OCI-LY1 (cell line): ENCODE data around the gene CHID1.

Source experiments
- H2AFZ ChIP-seq: fragments of 200-600 bp; sonication (generic), shearing (Covaris generic); 2 replicates; pipeline ENCODE4 v1.6.0; 2014; ENCODE audit warnings: antibody characterized with exemption, mild to moderate bottlenecking, low read length
- H3F3A ChIP-seq: fragments of 200-600 bp; sonication (generic), shearing (Covaris generic); 2 replicates; pipeline ENCODE4 v1.6.0; 2014; ENCODE audit warnings: mild to moderate bottlenecking, antibody characterized with exemption, low read length, moderate library complexity; ENCODE audit not compliant: insufficient read depth
- H3K27ac ChIP-seq: fragments of 200-600 bp; sonication (generic); 2 replicates; pipeline ENCODE4 v1.5.1; 2014; ENCODE audit warnings: low read length, mixed run types, mild to moderate bottlenecking, low read depth; ENCODE audit not compliant: poor library complexity, severe bottlenecking
- H3K27me3 ChIP-seq: fragments of 200-600 bp; sonication (generic); 2 replicates; pipeline ENCODE4 v1.6.0; 2014; ENCODE audit warnings: antibody characterized with exemption, mild to moderate bottlenecking, low read length, moderate library complexity; ENCODE audit not compliant: insufficient read depth
- H3K36me3 ChIP-seq: fragments of 200-600 bp; sonication (generic); 2 replicates; pipeline ENCODE4 v1.6.1; 2014; ENCODE audit warnings: mild to moderate bottlenecking, antibody characterized with exemption, low read length, moderate library complexity, mixed read lengths; ENCODE audit not compliant: insufficient read depth
- H3K4me1 ChIP-seq: fragments of 200-600 bp; sonication (generic); 2 replicates; pipeline ENCODE4 v1.5.1; 2014; ENCODE audit warnings: mild to moderate bottlenecking, low read length, moderate library complexity; ENCODE audit not compliant: insufficient read depth, severe bottlenecking
- H3K4me2 ChIP-seq: fragments of 200-600 bp; sonication (generic), shearing (Covaris generic); 2 replicates; pipeline ENCODE4 v1.6.1; 2014; ENCODE audit warnings: low read length
- H3K4me3 ChIP-seq: fragments of 200-600 bp; sonication (generic); 2 replicates; pipeline ENCODE4 v1.5.1; 2014; ENCODE audit warnings: low read length, low read depth, mild to moderate bottlenecking, mixed read lengths; ENCODE audit not compliant: poor library complexity, severe bottlenecking
- H3K79me2 ChIP-seq: fragments of 200-600 bp; shearing (Covaris generic); 2 replicates; pipeline ENCODE4 v1.6.1; 2016; ENCODE audit warnings: mixed run types, low read length, mixed read lengths; ENCODE audit not compliant: insufficient read depth
- H3K9ac ChIP-seq: fragments of 200-600 bp; sonication (generic), shearing (Covaris generic); 2 replicates; pipeline ENCODE4 v1.6.1; 2014; ENCODE audit warnings: mild to moderate bottlenecking, low read length, mixed read lengths
- H3K9me2 ChIP-seq: fragments of 200-600 bp; sonication (generic), shearing (Covaris generic); 2 replicates; pipeline ENCODE4 v1.6.1; 2014; ENCODE audit warnings: low read depth, mild to moderate bottlenecking, low read length, mixed read lengths
- H3K9me3 ChIP-seq: fragments of 200-600 bp; shearing (Covaris generic); 2 replicates; pipeline ENCODE4 v1.6.1; 2014; ENCODE audit warnings: low read length, mixed read lengths
- H4K20me1 ChIP-seq: fragments of 200-600 bp; sonication (generic), shearing (Covaris generic); 2 replicates; pipeline ENCODE4 v1.6.0; 2016; ENCODE audit warnings: mild to moderate bottlenecking, low read length; ENCODE audit not compliant: insufficient read depth
- EZH2 ChIP-seq: fragments of 200-600 bp; sonication (generic), shearing (Covaris generic); IDR thresholded peaks from 2 replicates; pipeline ENCODE4 v1.8.0; 2017; ENCODE audit warnings: borderline replicate concordance, mixed run types, mild to moderate bottlenecking, antibody characterized with exemption, low read length, moderate library complexity, mixed read lengths
- TF ChIP-seq, protein P1 (sequence below): fragments of 200-600 bp; sonication (generic), shearing (Covaris generic); IDR thresholded peaks from 2 replicates; pipeline ENCODE4 v1.5.1; 2017; ENCODE audit warnings: mild to moderate bottlenecking, antibody characterized with exemption, low read length, moderate library complexity, mixed read lengths

Gene CHID1

DNA sequence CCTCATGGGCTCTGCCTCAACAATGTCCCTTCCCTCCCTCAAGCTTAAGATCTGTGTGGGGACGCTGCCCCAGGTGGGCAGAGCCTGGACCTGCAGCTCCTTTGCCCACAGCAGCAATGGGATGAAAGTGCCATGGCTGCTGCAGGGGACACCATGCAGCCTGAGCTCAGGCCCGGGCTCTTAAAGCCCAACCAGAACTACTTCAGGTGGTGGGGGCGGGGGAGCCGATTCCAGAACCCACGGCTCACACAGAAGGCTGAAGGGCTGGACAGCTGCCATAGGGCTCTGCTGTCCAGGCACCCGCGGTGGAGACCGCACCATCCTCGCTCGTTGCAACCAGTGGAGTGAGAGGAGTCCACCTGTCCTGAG, 12.5 kb downstream of the CHID1 start:
- no peak overlapping the region for H3K4me3 ChIP-seq
- H3K27me3 ChIP-seq: no peaks in the 10 kb centered on the region

DNA sequence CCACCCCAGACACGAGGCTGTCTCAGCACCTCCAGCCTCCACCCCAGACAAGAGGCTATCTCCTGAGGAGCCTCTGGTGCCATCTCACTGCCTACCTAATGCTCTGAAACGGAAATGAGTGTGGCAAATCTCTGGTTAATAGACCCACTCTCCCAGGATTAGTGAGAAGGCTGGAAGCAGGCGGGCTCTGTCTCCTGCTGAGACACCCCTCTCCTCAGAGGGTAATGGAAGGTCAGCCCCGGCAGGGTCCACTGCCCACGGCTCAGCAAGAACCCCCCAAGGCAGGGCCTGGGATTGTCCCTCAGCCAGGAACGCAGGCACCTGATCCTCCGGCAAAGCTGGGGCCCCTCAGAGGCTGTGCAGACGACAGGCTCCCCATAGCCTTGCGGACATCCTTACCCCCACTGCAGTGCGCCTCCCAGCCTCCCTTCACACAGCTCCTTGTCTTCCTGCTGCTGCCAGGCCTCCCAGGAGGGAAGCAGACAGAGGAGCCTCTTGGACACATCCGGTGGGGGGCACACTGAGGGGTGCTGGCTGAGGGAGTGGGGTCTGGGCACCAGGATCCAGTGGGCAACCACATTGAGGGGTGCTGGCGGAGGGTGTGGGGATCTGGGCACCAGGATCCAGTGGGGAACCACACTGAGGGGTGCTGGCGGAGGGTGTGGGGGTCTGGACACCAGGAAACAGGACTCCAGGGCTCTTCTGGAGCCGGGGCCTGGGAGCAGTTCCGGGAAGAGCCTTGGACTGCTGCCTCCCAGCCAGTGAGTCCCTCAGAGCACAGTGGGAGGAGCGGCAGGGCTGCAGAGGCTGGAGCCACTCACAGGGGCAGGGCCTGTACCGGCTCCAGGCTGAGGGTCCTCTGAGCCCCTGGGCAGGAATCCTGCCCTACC, 13.1 kb downstream of the CHID1 start:
- no peaks in the 10 kb centered on the region for H4K20me1 ChIP-seq
- no peak overlapping the region for H2AFZ ChIP-seq
- H3K27me3 ChIP-seq: no peaks in the 10 kb centered on the region
- peaks cover 49% of the 10 kb centered on the region for H3K36me3 ChIP-seq
- H3K4me3 ChIP-seq: no peak overlapping the region
- H3K4me1 ChIP-seq: no peaks in the 10 kb centered on the region
- no peak overlapping the region for H3K4me2 ChIP-seq
- no peaks in the 10 kb centered on the region for H3K79me2 ChIP-seq
- no peak overlapping the region for H3K27ac ChIP-seq
- H3K9ac ChIP-seq: no peak overlapping the region
- TF ChIP-seq, protein P1, sequence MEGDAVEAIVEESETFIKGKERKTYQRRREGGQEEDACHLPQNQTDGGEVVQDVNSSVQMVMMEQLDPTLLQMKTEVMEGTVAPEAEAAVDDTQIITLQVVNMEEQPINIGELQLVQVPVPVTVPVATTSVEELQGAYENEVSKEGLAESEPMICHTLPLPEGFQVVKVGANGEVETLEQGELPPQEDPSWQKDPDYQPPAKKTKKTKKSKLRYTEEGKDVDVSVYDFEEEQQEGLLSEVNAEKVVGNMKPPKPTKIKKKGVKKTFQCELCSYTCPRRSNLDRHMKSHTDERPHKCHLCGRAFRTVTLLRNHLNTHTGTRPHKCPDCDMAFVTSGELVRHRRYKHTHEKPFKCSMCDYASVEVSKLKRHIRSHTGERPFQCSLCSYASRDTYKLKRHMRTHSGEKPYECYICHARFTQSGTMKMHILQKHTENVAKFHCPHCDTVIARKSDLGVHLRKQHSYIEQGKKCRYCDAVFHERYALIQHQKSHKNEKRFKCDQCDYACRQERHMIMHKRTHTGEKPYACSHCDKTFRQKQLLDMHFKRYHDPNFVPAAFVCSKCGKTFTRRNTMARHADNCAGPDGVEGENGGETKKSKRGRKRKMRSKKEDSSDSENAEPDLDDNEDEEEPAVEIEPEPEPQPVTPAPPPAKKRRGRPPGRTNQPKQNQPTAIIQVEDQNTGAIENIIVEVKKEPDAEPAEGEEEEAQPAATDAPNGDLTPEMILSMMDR: no peak
- TF ChIP-seq EZH2: no peak
- no peaks in the 10 kb centered on the region for H3F3A ChIP-seq
- no peaks in the 10 kb centered on the region for H3K9me2 ChIP-seq
- H3K9me3 ChIP-seq: no peaks in the 10 kb centered on the region

More for the DNA sequence above, 12.5 kb downstream of the CHID1 start:
- Histone ChIP-seq H3K27ac (no peak overlapping the region), H3K4me2 (no peak overlapping the region), H3K4me1 (no peaks in the 10 kb centered on the region), H3K79me2 (no peaks in the 10 kb centered on the region), H3K9me2 (no peaks in the 10 kb centered on the region), H3K9ac (no peak overlapping the region), H4K20me1 (no peaks in the 10 kb centered on the region), H3K36me3 (peaks cover 56% of the 10 kb centered on the region), H3K9me3 (no peaks in the 10 kb centered on the region), H3F3A (no peaks in the 10 kb centered on the region), H2AFZ (no peak overlapping the region)
- TF ChIP-seq, protein P1: no peak
- TF ChIP-seq EZH2: no peak

DNA sequence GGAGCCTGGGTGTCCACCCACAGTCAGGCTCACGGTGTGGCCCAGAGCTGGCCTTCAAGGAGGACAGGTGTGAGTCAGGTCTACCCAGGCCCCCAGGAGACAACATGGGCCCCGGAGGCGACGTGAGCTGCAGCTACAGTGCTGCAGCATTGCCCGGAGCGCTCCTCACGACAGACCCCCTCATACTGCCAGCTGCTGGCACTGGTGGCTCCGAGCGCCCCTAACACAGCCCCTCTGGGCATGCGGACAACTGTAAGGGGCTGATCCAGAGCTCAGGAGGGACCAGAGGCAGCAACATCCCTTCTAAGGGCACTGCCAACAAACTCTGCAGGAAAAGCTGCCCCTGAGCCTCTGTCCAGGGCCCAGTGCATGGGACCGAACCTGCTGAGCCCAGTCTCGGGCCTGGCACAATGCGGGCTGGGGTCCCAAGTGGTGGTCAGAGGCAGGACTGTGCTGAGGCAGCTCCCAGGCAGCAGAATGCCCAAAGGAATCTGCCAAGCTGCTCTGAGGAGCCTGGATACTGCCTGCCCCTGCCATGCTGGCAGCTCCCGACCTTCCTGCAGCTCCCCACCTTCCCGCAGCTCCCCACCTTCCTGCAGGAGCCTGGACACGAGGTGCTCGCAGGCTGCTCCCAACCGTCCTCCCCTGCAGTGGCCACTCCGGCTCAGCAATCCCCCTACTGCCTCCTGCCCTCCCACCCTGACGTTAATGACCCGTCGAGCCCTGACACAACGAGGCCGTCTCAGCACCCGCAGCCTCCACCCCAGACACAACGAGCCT, 15.1 kb downstream of the CHID1 start:
- Histone ChIP-seq H3K27ac (no peak overlapping the region), H4K20me1 (no peaks in the 10 kb centered on the region)

More for the DNA sequence above, 15.1 kb downstream of the CHID1 start:
- Histone ChIP-seq H3F3A (no peaks in the 10 kb centered on the region), H3K79me2 (no peaks in the 10 kb centered on the region), H3K9me3 (no peaks in the 10 kb centered on the region), H3K4me1 (peaks cover 10% of the 10 kb centered on the region), H3K9ac (no peak overlapping the region), H3K4me2 (no peak overlapping the region), H3K4me3 (no peak overlapping the region), H3K27me3 (no peaks in the 10 kb centered on the region), H3K36me3 (peaks cover 30% of the 10 kb centered on the region; the same call in 1 of the 2 replicates), H3K9me2 (no peaks in the 10 kb centered on the region), H2AFZ (no peak overlapping the region)
- TF ChIP-seq, protein P1: no peak
- no peak for TF ChIP-seq EZH2
